HCT116 (cell line): ENCODE measurements around the gene TMF1. TPM values are rescaled to one million over a fixed set of nuclear protein-coding genes. Genes with fewer than 3 reads are reported as not detected.

Source experiments
- ATAC-seq: fragments of 200-7000 bp; cut with Tn5 transposase; 2 replicates; pipeline ENCODE4 v1.9.1; 2020; ENCODE audit warnings: mild to moderate bottlenecking, moderate library complexity
- BruUV-seq: library from RNA; stranded (reverse); fragments of 400-500 nt; replicated peaks from 2 replicates; lab custom pipeline; 2021; lab: Mats Ljungman, UMichigan
- CTCF ChIA-PET: fragments of 300-600 bp; sonication (Branson Sonifier 250); formaldehyde crosslinking; loops from one replicate; lab custom pipeline; 2021; ENCODE audit warnings: antibody characterized with exemption; lab: Charles Lee
- POLR2A ChIA-PET: fragments of 300-600, 350-600 bp; sonication (Branson Sonifier 250); formaldehyde crosslinking; loops from one replicate; lab custom pipeline; 2021; ENCODE audit warnings: antibody characterized with exemption; lab: Charles Lee
- RAD21 ChIA-PET, 2 experiments: fragments of 300-600 bp; sonication (Branson Sonifier 250); formaldehyde crosslinking; loops; one replicate each; lab custom pipeline; 2023; ENCODE audit warnings: low total read pairs in 2 of 2; ENCODE audit not compliant: uncharacterized antibody in 2 of 2, unreplicated experiment in 2 of 2, low non-redundant PET in 1 of 2; lab: Charles Lee
- DNase-seq: peaks from one replicate; pipeline ENCODE4 v3.0.0-alpha.2; 2010; ENCODE audit warnings: low read depth, low spot score
- H2AFZ ChIP-seq: fragments of 200-600 bp; shearing (Covaris generic), sonication (generic); 2 replicates; pipeline ENCODE4 v1.6.1; 2017; ENCODE audit warnings: low read depth, mixed run types, mixed read lengths, antibody characterized with exemption, low read length; ENCODE audit not compliant: poor library complexity, severe bottlenecking
- H3K27ac ChIP-seq: 2 replicates; pipeline ENCODE4 v1.5.1; 2012; ENCODE audit warnings: low read depth, low read length
- H3K27me3 ChIP-seq: fragments of 200-600 bp; sonication (generic); 2 replicates; pipeline ENCODE4 v1.6.1; 2016; ENCODE audit warnings: mixed run types, low read length, mixed read lengths; ENCODE audit not compliant: insufficient read depth
- H3K36me3 ChIP-seq, 2 experiments: fragments of 200-500 bp in 1 of 2; fragments of 200-600 bp in 1 of 2; sonication (Bioruptor generic) in 1 of 2; sonication (generic) in 1 of 2; 2 replicates each; pipeline versions ENCODE4 v1.5.1 to v1.6.1; 2014 to 2016; ENCODE audit warnings: low read length in 2 of 2, inconsistent platforms in 1 of 2, mixed read lengths in 1 of 2, mixed run types in 1 of 2; ENCODE audit not compliant: insufficient read depth in 2 of 2, control insufficient read depth in 1 of 2
- H3K4me1 ChIP-seq, 2 experiments: fragments of 200-600 bp in 1 of 2; sonication (generic) in 1 of 2; 2 replicates each; pipeline versions ENCODE4 v1.5.1 to v1.6.1; 2012 to 2017; ENCODE audit warnings: low read length in 2 of 2, inconsistent platforms in 1 of 2, mild to moderate bottlenecking in 1 of 2, mixed read lengths in 1 of 2, mixed run types in 1 of 2, moderate library complexity in 1 of 2; ENCODE audit not compliant: insufficient read depth in 2 of 2, control insufficient read depth in 1 of 2
- H3K4me2 ChIP-seq: fragments of 200-600 bp; sonication (generic); 2 replicates; pipeline ENCODE4 v1.6.1; 2017; ENCODE audit warnings: mixed run types, low read length, mixed read lengths
- H3K4me3 ChIP-seq, 2 experiments: fragments of 200-600 bp in 1 of 2; sonication (generic) in 1 of 2; replicated peaks in 1 of 2; 2 replicates each; pipeline ENCODE4 v1.5.1; 2011 to 2016; ENCODE audit warnings: low read length in 2 of 2, control low read depth in 1 of 2, low read depth in 1 of 2, mild to moderate bottlenecking in 1 of 2, mixed read lengths in 1 of 2, mixed run types in 1 of 2
- H3K79me2 ChIP-seq: fragments of 200-600 bp; sonication (generic); 2 replicates; pipeline ENCODE4 v1.6.1; 2017; ENCODE audit warnings: mild to moderate bottlenecking, mixed run types, low read length, moderate library complexity, mixed read lengths; ENCODE audit not compliant: insufficient read depth
- H3K9ac ChIP-seq: fragments of 200-600 bp; sonication (generic); 2 replicates; pipeline ENCODE4 v1.6.1; 2016; ENCODE audit warnings: low read length, mixed read lengths
- H3K9me2 ChIP-seq: fragments of 200-600 bp; sonication (generic), shearing (Covaris generic); 2 replicates; pipeline ENCODE4 v1.6.1; 2017; ENCODE audit warnings: mixed run types, mild to moderate bottlenecking, moderate library complexity; ENCODE audit not compliant: insufficient read depth
- H3K9me3 ChIP-seq, 2 experiments: fragments of 200-500 bp in 1 of 2; fragments of 200-600 bp in 1 of 2; sonication (Bioruptor generic) in 1 of 2; sonication (generic) in 1 of 2; 2 replicates each; pipeline ENCODE4 v1.6.1; 2014 to 2017; ENCODE audit warnings: low read length in 2 of 2, mixed read lengths in 2 of 2, inconsistent platforms in 1 of 2, low read depth in 1 of 2, mild to moderate bottlenecking in 1 of 2, mixed run types in 1 of 2, moderate library complexity in 1 of 2; ENCODE audit not compliant: control insufficient read depth in 1 of 2, insufficient read depth in 1 of 2
- H4K20me1 ChIP-seq: fragments of 200-600 bp; sonication (generic), shearing (Covaris generic); 2 replicates; pipeline ENCODE4 v1.6.1; 2017; ENCODE audit warnings: mixed run types, mild to moderate bottlenecking, moderate library complexity; ENCODE audit not compliant: insufficient read depth
- CEBPB ChIP-seq: IDR thresholded peaks from 2 replicates; pipeline ENCODE4 v1.6.1; 2012; ENCODE audit warnings: low read depth
- RAD21 ChIP-seq: IDR thresholded peaks from 2 replicates; pipeline ENCODE4 v1.6.1; 2012; ENCODE audit warnings: low read depth, mild to moderate bottlenecking
- TCF7L2 ChIP-seq: IDR thresholded peaks from 2 replicates; pipeline ENCODE4 v1.7.0; 2011; ENCODE audit warnings: borderline replicate concordance, inconsistent platforms; ENCODE audit not compliant: insufficient read depth, insufficient read length; ENCODE audit errors: extremely low read depth
- ZFX ChIP-seq: fragments of 450-650 bp; IDR thresholded peaks from 2 replicates; pipeline ENCODE4 v1.6.1; 2017
- intact Hi-C: fragments of 100-400 bp; cut with micrococcal nuclease; formaldehyde crosslinking; loops from 2 replicates; pipeline ENCODE4 v1.10.0; 2022
- total RNA-seq: library from RNA; stranded (reverse); gene quantifications from one replicate; pipeline ENCODE4 v1.2.1, GENCODE V29; 2021; ENCODE audit not compliant: unreplicated experiment

The TMF1 gene
- total RNA-seq, 1 experiment from 2014 or later = 27.3 TPM

- Histone ChIP-seq H3K27me3 (no peaks in the 10 kb centered on the region), H3K4me2 (peak overlapping the region; percentile 95), H3K9ac (peak overlapping the region; percentile 85), H3K79me2 (peaks cover 37% of the 10 kb centered on the region), H3K4me3 (peak overlapping the region; percentile 67 to 78), H3K27ac (peak overlapping the region; percentile 60; the same call in 1 of the 2 replicates), H3K9me3 (no peaks in the 10 kb centered on the region)
- peak; percentile 46 for ATAC-seq
- DNase-seq = no peak
- RAD21 ChIA-PET = no interaction called here
- intact Hi-C loops = loop anchor here (1.0 to 2.0 kb wide), 2 partner anchors 27 to 67 kb away; partner anchors contain the start of genes EOGT and TMF1
- TF ChIP-seq RAD21 (no peak), TCF7L2 (peak; percentile 42), CEBPB (no peak), ZFX (peak; percentile 75)
- TF ChIP-seq, all 23 proteins: peak for 2
- POLR2A ChIA-PET = no interaction called here
- Histone ChIP-seq H3K36me3 (no peaks in the 10 kb centered on the region), H3K9me2 (no peaks in the 10 kb centered on the region), H2AFZ (no peak overlapping the region), H4K20me1 (no peaks in the 10 kb centered on the region), H3K4me1 (peaks cover 22 to 44% of the 10 kb centered on the region in 2 experiments)
- CTCF ChIA-PET = no interaction called here
- TSS peak; percentile 73 for BruUV-seq
Observed at GRCh38 chr3:69079269-69080159, 27.4 kb upstream of the TMF1 start.

- H3K9me3 ChIP-seq = no peaks in the 10 kb centered on the region
- RAD21 ChIA-PET = no interaction called here
- peaks cover 0 to 4% of the 10 kb centered on the region in 2 experiments; a peak in 1 of 4 replicates for H3K36me3 ChIP-seq
- peaks cover 0 to 8% of the 10 kb centered on the region in 2 experiments; a peak in 2 of 4 replicates for H3K4me1 ChIP-seq
- DNase-seq (no peak), ATAC-seq (no peak)
- no peaks in the 10 kb centered on the region for H4K20me1 ChIP-seq
- no peak for TF ChIP-seq CEBPB
- BruUV-seq = no TSS peak
- POLR2A ChIA-PET = no interaction called here
- intact Hi-C loops = no loop called here
- H3K79me2 ChIP-seq = peaks cover 16% of the 10 kb centered on the region
- no peak overlapping the region for H3K27ac ChIP-seq
- no peak overlapping the region for H2AFZ ChIP-seq
- no peak overlapping the region for H3K9ac ChIP-seq
- no peak overlapping the region for H3K4me2 ChIP-seq
- H3K27me3 ChIP-seq = no peaks in the 10 kb centered on the region
- H3K4me3 ChIP-seq = no peak overlapping the region
- CTCF ChIA-PET = no interaction called here
- H3K9me2 ChIP-seq = no peaks in the 10 kb centered on the region
Observed at GRCh38 chr3:69072928-69073327, 20.8 kb upstream of the TMF1 start.
